PFSK-1 (cell line): ENCODE results near the gene RTN4RL2.

Source experiments
- FOXP2 ChIP-seq: optimal IDR thresholded peaks from 2 replicates; pipeline ENCODE3; 2011; ENCODE audit warnings: borderline replicate concordance, control low read depth, inconsistent platforms; ENCODE audit not compliant: insufficient read depth; ENCODE audit errors: extremely low read length, extremely low read depth
- POLR2AphosphoS5 ChIP-seq: IDR thresholded peaks from 2 replicates; pipeline ENCODE4 v1.6.1; 2012; ENCODE audit warnings: low read depth, mild to moderate bottlenecking, control low read depth, low read length, moderate library complexity
- REST ChIP-seq, 2 experiments: IDR thresholded peaks; 2 replicates each; pipeline versions ENCODE4 v1.6.1 to v1.8.0; 2011 to 2012; ENCODE audit warnings: low read depth in 2 of 2, low read length in 2 of 2, control low read depth in 1 of 2, inconsistent platforms in 1 of 2, mild to moderate bottlenecking in 1 of 2, moderate library complexity in 1 of 2; ENCODE audit not compliant: insufficient read depth in 1 of 2
- SIN3A ChIP-seq: IDR thresholded peaks from 2 replicates; pipeline ENCODE4 v1.6.1; 2012; ENCODE audit warnings: mild to moderate bottlenecking, low read length, moderate library complexity, borderline replicate concordance; ENCODE audit not compliant: insufficient read depth
- TAF1 ChIP-seq: IDR thresholded peaks from 2 replicates; pipeline ENCODE4 v1.6.1; 2012; ENCODE audit warnings: low read length, control low read depth, borderline replicate concordance; ENCODE audit not compliant: insufficient read depth

DNA sequence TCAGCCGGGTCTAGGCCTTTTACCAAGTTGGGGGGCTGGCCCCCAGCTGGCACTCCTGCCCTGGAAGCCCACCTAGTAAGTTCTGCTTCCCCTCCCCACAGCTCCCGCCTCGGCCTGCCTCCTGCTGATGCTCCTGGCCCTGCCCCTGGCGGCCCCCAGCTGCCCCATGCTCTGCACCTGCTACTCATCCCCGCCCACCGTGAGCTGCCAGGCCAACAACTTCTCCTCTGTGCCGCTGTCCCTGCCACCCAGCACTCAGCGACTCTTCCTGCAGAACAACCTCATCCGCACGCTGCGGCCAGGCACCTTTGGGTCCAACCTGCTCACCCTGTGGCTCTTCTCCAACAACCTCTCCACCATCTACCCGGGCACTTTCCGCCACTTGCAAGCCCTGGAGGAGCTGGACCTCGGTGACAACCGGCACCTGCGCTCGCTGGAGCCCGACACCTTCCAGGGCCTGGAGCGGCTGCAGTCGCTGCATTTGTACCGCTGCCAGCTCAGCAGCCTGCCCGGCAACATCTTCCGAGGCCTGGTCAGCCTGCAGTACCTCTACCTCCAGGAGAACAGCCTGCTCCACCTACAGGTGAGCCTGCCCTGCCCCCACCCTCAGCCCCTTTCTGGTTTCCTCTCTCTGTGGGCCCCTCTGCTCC lies 7.3 kb downstream of the RTN4RL2 start:
- TF ChIP-seq SIN3A (no peak), TAF1 (no peak), POLR2AphosphoS5 (no peak), REST (IDR thresholded peaks at IDR 0.05; ENCODE audit: insufficient read depth in 1 of 2, low read depth in 2 of 2, low read length in 2 of 2) (no peak), FOXP2 (no peak)
